Activated naive CD8-positive, alpha-beta T cell (primary cell): ENCODE measurements around the gene APOBEC3B.
"Not testable (repeated sequence)": the region's sequence is repeated elsewhere in the genome, so short reads cannot be mapped to it uniquely, and the experiment has no call there.

Source experiments
- H3K27ac Mint-ChIP-seq: one replicate; pipeline ENCODE4 v1.8.0; 2021; ENCODE audit warnings: mixed read lengths
- H3K27me3 Mint-ChIP-seq: one replicate; pipeline ENCODE4 v1.8.0; 2021; ENCODE audit warnings: mixed read lengths
- H3K36me3 Mint-ChIP-seq: one replicate; pipeline ENCODE4 v1.8.0; 2021; ENCODE audit warnings: mixed read lengths
- H3K4me1 Mint-ChIP-seq: one replicate; pipeline ENCODE4 v1.8.0; 2021; ENCODE audit warnings: low read depth, mixed read lengths
- H3K4me3 Mint-ChIP-seq: one replicate; pipeline ENCODE4 v1.8.0; 2021; ENCODE audit warnings: mild to moderate bottlenecking, mixed read lengths
- H3K9me3 Mint-ChIP-seq: one replicate; pipeline ENCODE4 v1.8.0; 2021; ENCODE audit warnings: low read depth, mixed read lengths

The APOBEC3B gene

GRCh38 chr22:39017596-39018365 lies 35.6 kb downstream of the APOBEC3B start:
- H3K27ac Mint-ChIP-seq: peak overlapping the region; percentile 64
- no peaks in the 10 kb centered on the region for H3K36me3 Mint-ChIP-seq
- peak overlapping the region; percentile 23 for H3K4me3 Mint-ChIP-seq
- no peaks in the 10 kb centered on the region for H3K27me3 Mint-ChIP-seq
- no peaks in the 10 kb centered on the region for H3K9me3 Mint-ChIP-seq
- peaks cover 49% of the 10 kb centered on the region for H3K4me1 Mint-ChIP-seq

- not testable (repeated sequence) for H3K27me3 Mint-ChIP-seq, H3K9me3 Mint-ChIP-seq, H3K36me3 Mint-ChIP-seq
- H3K4me3 Mint-ChIP-seq: peak overlapping the region; percentile 92
- H3K4me1 Mint-ChIP-seq: peaks cover 48% of the 10 kb centered on the region
- peak overlapping the region; percentile 86 for H3K27ac Mint-ChIP-seq
Measured at GRCh38 chr22:39020021-39020651, 38.0 kb downstream of the APOBEC3B start.

- peak overlapping the region; percentile 94 for H3K27ac Mint-ChIP-seq
- H3K36me3 Mint-ChIP-seq: peaks cover 3% of the 10 kb centered on the region
- H3K4me1 Mint-ChIP-seq: peaks cover 54% of the 10 kb centered on the region
- no peaks in the 10 kb centered on the region for H3K27me3 Mint-ChIP-seq
- H3K4me3 Mint-ChIP-seq: peak overlapping the region; percentile 92
- H3K9me3 Mint-ChIP-seq: no peaks in the 10 kb centered on the region
Measured at GRCh38 chr22:39021552-39022250, 39.6 kb downstream of the APOBEC3B start.

- peaks cover 58% of the 10 kb centered on the region for H3K4me1 Mint-ChIP-seq
- no peaks in the 10 kb centered on the region for H3K9me3 Mint-ChIP-seq
- H3K27me3 Mint-ChIP-seq: no peaks in the 10 kb centered on the region
- peak overlapping the region; percentile 81 for H3K27ac Mint-ChIP-seq
- peak overlapping the region; percentile 56 for H3K4me3 Mint-ChIP-seq
- H3K36me3 Mint-ChIP-seq: peaks cover 3% of the 10 kb centered on the region
Measured at GRCh38 chr22:39024519-39025308, 42.6 kb downstream of the APOBEC3B start.

GRCh38 chr22:39026509-39027150 lies 44.5 kb downstream of the APOBEC3B start:
- Mint-ChIP-seq H3K27ac (peak overlapping the region; percentile 76), H3K27me3 (no peaks in the 10 kb centered on the region)

GRCh38 chr22:39027717-39028116 lies 45.6 kb downstream of the APOBEC3B start:
- Mint-ChIP-seq H3K36me3 (peaks cover 3% of the 10 kb centered on the region), H3K9me3 (no peaks in the 10 kb centered on the region), H3K4me1 (peaks cover 40% of the 10 kb centered on the region), H3K4me3 (peak overlapping the region; percentile 61), H3K27me3 (no peaks in the 10 kb centered on the region), H3K27ac (peak overlapping the region; percentile 87)

More at GRCh38 chr22:39026509-39027150, 44.5 kb downstream of the APOBEC3B start:
- Mint-ChIP-seq H3K4me1 (peaks cover 49% of the 10 kb centered on the region), H3K4me3 (no peak overlapping the region), H3K36me3 (peaks cover 3% of the 10 kb centered on the region), H3K9me3 (no peaks in the 10 kb centered on the region)

GRCh38 chr22:39028281-39028680 lies 46.1 kb downstream of the APOBEC3B start:
- H3K27ac Mint-ChIP-seq: peak overlapping the region; percentile 87
- no peak overlapping the region for H3K4me3 Mint-ChIP-seq
- no peaks in the 10 kb centered on the region for H3K27me3 Mint-ChIP-seq
- peaks cover 39% of the 10 kb centered on the region for H3K4me1 Mint-ChIP-seq
- H3K9me3 Mint-ChIP-seq: no peaks in the 10 kb centered on the region
- peaks cover 3% of the 10 kb centered on the region for H3K36me3 Mint-ChIP-seq

- Mint-ChIP-seq H3K9me3 (no peaks in the 10 kb centered on the region), H3K27me3 (no peaks in the 10 kb centered on the region), H3K27ac (no peak overlapping the region), H3K36me3 (peaks cover under 1% of the 10 kb centered on the region), H3K4me1 (peaks cover 32% of the 10 kb centered on the region), H3K4me3 (no peak overlapping the region)
Measured at GRCh38 chr22:39029227-39029626, 47.1 kb downstream of the APOBEC3B start.

GRCh38 chr22:39030705-39031104 lies 48.6 kb downstream of the APOBEC3B start:
- H3K27me3 Mint-ChIP-seq: no peaks in the 10 kb centered on the region
- no peak overlapping the region for H3K4me3 Mint-ChIP-seq
- no peak overlapping the region for H3K27ac Mint-ChIP-seq
- H3K9me3 Mint-ChIP-seq: no peaks in the 10 kb centered on the region
- H3K4me1 Mint-ChIP-seq: peaks cover 18% of the 10 kb centered on the region
- H3K36me3 Mint-ChIP-seq: no peaks in the 10 kb centered on the region

- H3K9me3 Mint-ChIP-seq, H3K27ac Mint-ChIP-seq: not testable (repeated sequence)
- peaks cover 15% of the 10 kb centered on the region for H3K4me1 Mint-ChIP-seq
Measured at GRCh38 chr22:39031434-39032295, 49.5 kb downstream of the APOBEC3B start.

GRCh38 chr22:39037071-39037470 lies 54.9 kb downstream of the APOBEC3B start:
- H3K9me3 Mint-ChIP-seq, H3K27me3 Mint-ChIP-seq, H3K4me3 Mint-ChIP-seq, H3K36me3 Mint-ChIP-seq: not testable (repeated sequence)
- Mint-ChIP-seq H3K4me1 (peaks cover 34% of the 10 kb centered on the region), H3K27ac (peak overlapping the region; percentile 80)

More at GRCh38 chr22:39031434-39032295, 49.5 kb downstream of the APOBEC3B start:
- not testable (repeated sequence) for H3K4me3 Mint-ChIP-seq, H3K27me3 Mint-ChIP-seq, H3K36me3 Mint-ChIP-seq

- H3K4me1 Mint-ChIP-seq: peaks cover 37% of the 10 kb centered on the region
- no peaks in the 10 kb centered on the region for H3K9me3 Mint-ChIP-seq
- peak overlapping the region; percentile 70 for H3K4me3 Mint-ChIP-seq
- no peaks in the 10 kb centered on the region for H3K27me3 Mint-ChIP-seq
- no peaks in the 10 kb centered on the region for H3K36me3 Mint-ChIP-seq
- H3K27ac Mint-ChIP-seq: peak overlapping the region; percentile 84
Measured at GRCh38 chr22:39039306-39040126, 57.4 kb downstream of the APOBEC3B start.

- H3K27me3 Mint-ChIP-seq, H3K36me3 Mint-ChIP-seq, H3K9me3 Mint-ChIP-seq: not testable (repeated sequence)
- H3K4me1 Mint-ChIP-seq: peaks cover 40% of the 10 kb centered on the region
- H3K4me3 Mint-ChIP-seq: peak overlapping the region; percentile 70
- H3K27ac Mint-ChIP-seq: peak overlapping the region; percentile 84
Measured at GRCh38 chr22:39040155-39040537, 58.0 kb downstream of the APOBEC3B start.
